Hepatocyte (in vitro differentiated cells): ENCODE results near the gene TUBB1. TPM values are rescaled to one million over a fixed set of nuclear protein-coding genes. Genes with fewer than 3 reads are reported as not detected.

Experiments
- DNase-seq: peaks from one replicate; pipeline ENCODE4 v3.0.0-alpha.2; 2016; ENCODE audit warnings: low spot score
- H2AFZ ChIP-seq: fragments of 200-600 bp; sonication (generic); 2 replicates; pipeline ENCODE4 v1.6.0; 2016; ENCODE audit warnings: antibody characterized with exemption, mild to moderate bottlenecking
- H3K27ac ChIP-seq: fragments of 200-600 bp; sonication (generic); 2 replicates; pipeline ENCODE4 v1.5.1; 2016; ENCODE audit warnings: mild to moderate bottlenecking
- H3K27me3 ChIP-seq: fragments of 200-600 bp; sonication (generic); 2 replicates; pipeline ENCODE4 v1.6.1; 2016
- H3K36me3 ChIP-seq: fragments of 200-600 bp; sonication (generic); replicated peaks from 2 replicates; pipeline ENCODE4 v1.5.1; 2016; ENCODE audit warnings: low read depth; ENCODE audit not compliant: insufficient read depth
- H3K4me1 ChIP-seq: fragments of 200-600 bp; sonication (generic); 2 replicates; pipeline ENCODE4 v1.5.1; 2016; ENCODE audit warnings: mild to moderate bottlenecking, moderate library complexity; ENCODE audit not compliant: insufficient read depth
- H3K4me2 ChIP-seq: fragments of 200-600 bp; sonication (generic); 2 replicates; pipeline ENCODE4 v1.6.0; 2016
- H3K4me3 ChIP-seq: fragments of 200-600 bp; sonication (generic); 2 replicates; pipeline ENCODE4 v1.5.1; 2016; ENCODE audit warnings: mild to moderate bottlenecking
- H3K79me2 ChIP-seq: fragments of 200-600 bp; sonication (generic); 2 replicates; pipeline ENCODE4 v1.6.0; 2017; ENCODE audit warnings: mild to moderate bottlenecking
- H3K9me2 ChIP-seq: fragments of 200-600 bp; sonication (generic); replicated peaks from 2 replicates; pipeline ENCODE4 v1.6.0; 2017; ENCODE audit warnings: mild to moderate bottlenecking; ENCODE audit not compliant: insufficient read depth
- H3K9me3 ChIP-seq: fragments of 200-600 bp; sonication (generic); 2 replicates; pipeline ENCODE4 v1.5.1; 2016; ENCODE audit warnings: low read depth, mild to moderate bottlenecking
- H4K20me1 ChIP-seq: fragments of 200-600 bp; sonication (generic); 2 replicates; pipeline ENCODE4 v1.6.0; 2016; ENCODE audit warnings: mild to moderate bottlenecking; ENCODE audit not compliant: insufficient read depth, poor library complexity, severe bottlenecking
- CTCF ChIP-seq: fragments of 200-600 bp; sonication (generic); IDR thresholded peaks from 2 replicates; pipeline ENCODE4 v1.5.1; 2016; ENCODE audit warnings: antibody characterized with exemption, mild to moderate bottlenecking; ENCODE audit not compliant: poor library complexity
- EZH2 ChIP-seq: fragments of 200-600 bp; sonication (generic); IDR thresholded peaks from 2 replicates; pipeline ENCODE4 v1.6.1; 2016; ENCODE audit warnings: antibody characterized with exemption, mild to moderate bottlenecking, borderline replicate concordance
- EZH2phosphoT487 ChIP-seq: fragments of 200-600 bp; sonication (generic); IDR thresholded peaks from one replicate; pipeline ENCODE4 v1.6.1; 2018; ENCODE audit warnings: antibody characterized with exemption, mild to moderate bottlenecking, low read depth, moderate library complexity; ENCODE audit not compliant: unreplicated experiment, severe bottlenecking
- WGBS: methylation state at CpG from one replicate; pipeline ENCODE4 v1.1.6; 2016; ENCODE audit warnings: low lambda C conversion rate; ENCODE audit errors: missing lambda C conversion rate; 5-methylcytosine and 5-hydroxymethylcytosine counted together
- polyA plus RNA-seq: library from polyadenylated mRNA; unstranded; fragments of >200 nt; fragmentation: Nextera tagmentation; extraction: Ambion mirVana; gene quantifications from 2 replicates; pipeline ENCODE4 v1.2.1, GENCODE V29; 2016
- total RNA-seq: library from RNA; depleted of rRNA; stranded (reverse); fragments of >200 nt; gene quantifications from 2 replicates; pipeline ENCODE4 v1.2.3, GENCODE V29; 2014

Gene TUBB1
- total and polyA plus RNA-seq, 2 experiments from 2014 or later: 0.05 to 0.10 TPM

- H3K9me3 ChIP-seq: no peaks in the 10 kb centered on the region
- no peaks in the 10 kb centered on the region for H3K9me2 ChIP-seq
- no peak overlapping the region for H3K4me3 ChIP-seq
- H3K36me3 ChIP-seq: no peaks in the 10 kb centered on the region
- H3K27ac ChIP-seq: no peak overlapping the region
- H4K20me1 ChIP-seq: no peaks in the 10 kb centered on the region
- DNase-seq: no peak
- 94% methylated on average over 22 of the region's 23 CpGs for WGBS
- TF ChIP-seq CTCF (no peak), EZH2phosphoT487 (no peak), EZH2 (no peak)
- no peaks in the 10 kb centered on the region for H3K79me2 ChIP-seq
- peaks cover 4% of the 10 kb centered on the region for H3K4me1 ChIP-seq
- no peaks in the 10 kb centered on the region for H3K27me3 ChIP-seq
- no peak overlapping the region for H2AFZ ChIP-seq
- no peak overlapping the region for H3K4me2 ChIP-seq
Measured at GRCh38 chr20:58993332-58994248, 25.6 kb upstream of the TUBB1 start.

- H3K4me2 ChIP-seq: no peak overlapping the region
- H4K20me1 ChIP-seq: no peaks in the 10 kb centered on the region
- WGBS: 92% methylated on average over 17 of the region's 17 CpGs
- H2AFZ ChIP-seq: no peak overlapping the region
- no peaks in the 10 kb centered on the region for H3K9me3 ChIP-seq
- H3K36me3 ChIP-seq: no peaks in the 10 kb centered on the region
- H3K79me2 ChIP-seq: no peaks in the 10 kb centered on the region
- no peak overlapping the region for H3K27ac ChIP-seq
- no peaks in the 10 kb centered on the region for H3K9me2 ChIP-seq
- no peaks in the 10 kb centered on the region for H3K27me3 ChIP-seq
- H3K4me3 ChIP-seq: no peak overlapping the region
- TF ChIP-seq EZH2 (no peak), EZH2phosphoT487 (no peak), CTCF (no peak)
- no peak for DNase-seq
- H3K4me1 ChIP-seq: peaks cover 4% of the 10 kb centered on the region
Measured at GRCh38 chr20:58994390-58995159, 24.7 kb upstream of the TUBB1 start.

DNA sequence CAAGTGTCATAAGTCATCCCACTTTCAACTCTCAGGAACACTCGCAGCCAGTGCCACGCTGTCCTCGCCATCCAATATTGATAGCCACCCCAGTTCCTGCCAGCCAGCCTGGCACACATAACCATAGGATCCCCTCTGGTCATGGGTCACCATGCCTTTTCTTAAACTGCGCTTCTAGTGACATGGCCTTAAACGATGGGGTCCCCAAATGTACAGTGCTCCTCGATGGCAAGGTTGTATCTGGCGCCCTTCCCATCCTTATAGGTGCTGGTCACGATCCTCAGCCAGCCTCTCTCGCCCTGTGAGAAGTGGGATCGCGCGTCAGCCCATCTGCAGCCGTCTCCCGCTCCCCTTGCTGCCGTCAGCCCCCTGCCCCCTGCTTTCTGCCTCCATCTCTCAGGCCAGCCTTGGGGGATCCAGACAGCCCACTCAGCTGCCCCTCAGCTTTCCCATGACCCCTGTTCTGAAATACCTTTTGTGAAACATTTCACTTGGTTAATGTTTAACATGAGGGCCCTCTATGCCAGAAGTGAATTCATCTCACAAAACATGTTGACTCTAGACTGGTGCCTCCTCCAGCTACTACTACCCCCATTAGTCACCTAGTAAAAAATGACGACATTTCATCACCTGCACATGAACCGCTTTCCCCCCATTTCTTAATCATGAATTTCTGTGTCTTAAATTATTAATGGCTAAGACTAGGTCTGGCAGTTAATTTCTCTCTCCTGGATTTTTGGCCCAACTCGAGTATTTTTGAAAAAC lies 23.6 kb upstream of the TUBB1 start:
- Histone ChIP-seq H3K9me2 (no peaks in the 10 kb centered on the region), H3K27me3 (no peaks in the 10 kb centered on the region), H3K27ac (peak overlapping the region; percentile 56), H2AFZ (no peak overlapping the region), H3K79me2 (no peaks in the 10 kb centered on the region), H3K9me3 (no peaks in the 10 kb centered on the region), H3K4me3 (no peak overlapping the region), H3K4me1 (peaks cover 4% of the 10 kb centered on the region), H3K4me2 (no peak overlapping the region), H3K36me3 (no peaks in the 10 kb centered on the region), H4K20me1 (no peaks in the 10 kb centered on the region)
- WGBS: 91% methylated on average over 18 of the region's 18 CpGs
- DNase-seq: peak; percentile 47
- TF ChIP-seq EZH2phosphoT487 (no peak), CTCF (no peak), EZH2 (no peak)
